Upper lobe of right lung (tissue), 1 donor: ENCODE data around the gene H3-3A. TPM values are rescaled to one million over a fixed set of nuclear protein-coding genes. Genes with fewer than 3 reads are reported as not detected.

ENCODE experiments used
- ATAC-seq: fragments of 200-7000 bp; cut with Tn5 transposase; one replicate; pipeline ENCODE4 v1.9.1; 2020; ENCODE audit warnings: mild to moderate bottlenecking, moderate library complexity
- DNase-seq: peaks from one replicate; pipeline ENCODE4 v3.0.0-alpha.2; 2020
- H3K27ac ChIP-seq: fragments of 200-600 bp; one replicate; pipeline ENCODE4 v1.8.0; 2022
- H3K27me3 ChIP-seq: fragments of 200-600 bp; one replicate; pipeline ENCODE4 v1.8.0; 2022; ENCODE audit warnings: mild to moderate bottlenecking
- H3K36me3 ChIP-seq: fragments of 200-600 bp; one replicate; pipeline ENCODE4 v1.8.0; 2022
- H3K4me1 ChIP-seq: fragments of 200-600 bp; one replicate; pipeline ENCODE4 v1.8.0; 2022
- H3K4me3 ChIP-seq: fragments of 200-600 bp; one replicate; pipeline ENCODE4 v1.8.0; 2022; ENCODE audit warnings: mild to moderate bottlenecking
- H3K9me3 ChIP-seq: fragments of 200-600 bp; one replicate; pipeline ENCODE4 v1.8.0; 2022
- intact Hi-C: fragments of 100-400 bp; cut with DNase I; formaldehyde crosslinking; loops from one replicate; pipeline ENCODE4 v1.11.0; 2022
- total RNA-seq: library from RNA; stranded (reverse); fragmentation: NEBNext Ultra II Directional; extraction: Animal tissue kit (Norgen Biotek cat#: 25700); gene quantifications from one replicate; pipeline ENCODE4 v1.2.1, GENCODE V29; 2021
- TF ChIP-seq, protein P1 (sequence below): fragments of 200-600 bp; IDR thresholded peaks from one replicate; pipeline ENCODE4 v1.8.0; 2022; ENCODE audit warnings: antibody characterized with exemption
- donor health status: DM: no; HTN: yes; CAD: no; lungs with severe emphysema.

The H3-3A gene
- total RNA-seq, 1 donor from 2014 or later, result 435 TPM

DNA sequence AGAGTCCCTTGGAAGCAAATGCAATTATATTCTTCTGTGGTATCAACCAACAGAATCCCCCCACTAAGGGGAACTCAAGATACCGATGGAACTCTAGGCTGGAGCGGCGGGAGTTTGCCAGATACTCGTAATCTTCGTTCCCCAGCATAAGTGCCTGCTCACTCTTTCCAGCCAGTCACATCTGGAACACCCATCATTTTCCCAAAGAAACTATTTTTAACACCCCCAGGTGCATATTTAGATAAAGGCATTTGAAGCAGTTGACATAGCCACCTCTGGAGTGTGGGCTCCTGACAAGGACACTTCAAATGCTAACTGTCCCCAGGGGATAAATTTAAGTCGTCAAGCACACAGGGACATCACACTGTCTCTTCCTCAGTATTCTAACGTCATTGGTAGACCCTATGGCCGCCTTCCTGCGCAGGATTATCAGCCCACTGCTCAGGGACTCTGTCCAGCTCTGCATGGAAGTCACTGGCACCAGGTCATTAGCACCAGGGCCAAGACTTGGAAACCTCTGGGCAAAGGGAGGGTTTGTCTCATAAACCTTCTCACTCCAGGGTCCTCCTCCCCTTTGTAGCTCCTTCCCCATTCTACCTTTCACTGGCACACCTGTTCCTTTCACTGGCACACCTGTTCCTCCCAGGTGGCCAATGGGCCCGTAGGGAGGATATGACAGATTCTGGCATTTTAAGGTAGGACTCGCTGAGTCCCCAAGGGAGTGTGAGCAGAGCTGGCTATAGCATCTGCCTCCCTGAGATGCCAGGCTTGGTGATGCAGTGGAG is 48.8 kb downstream of the H3-3A start:
- Histone ChIP-seq H3K27me3 (no peaks in the 10 kb centered on the region), H3K27ac (peak overlapping the region; percentile 98), H3K36me3 (no peaks in the 10 kb centered on the region), H3K4me1 (peaks cover 20% of the 10 kb centered on the region), H3K4me3 (peak overlapping the region; percentile 81), H3K9me3 (no peaks in the 10 kb centered on the region)
- intact Hi-C loops, result no loop called here
- DNase-seq (no peak), ATAC-seq (no peak)
- TF ChIP-seq, protein P1, sequence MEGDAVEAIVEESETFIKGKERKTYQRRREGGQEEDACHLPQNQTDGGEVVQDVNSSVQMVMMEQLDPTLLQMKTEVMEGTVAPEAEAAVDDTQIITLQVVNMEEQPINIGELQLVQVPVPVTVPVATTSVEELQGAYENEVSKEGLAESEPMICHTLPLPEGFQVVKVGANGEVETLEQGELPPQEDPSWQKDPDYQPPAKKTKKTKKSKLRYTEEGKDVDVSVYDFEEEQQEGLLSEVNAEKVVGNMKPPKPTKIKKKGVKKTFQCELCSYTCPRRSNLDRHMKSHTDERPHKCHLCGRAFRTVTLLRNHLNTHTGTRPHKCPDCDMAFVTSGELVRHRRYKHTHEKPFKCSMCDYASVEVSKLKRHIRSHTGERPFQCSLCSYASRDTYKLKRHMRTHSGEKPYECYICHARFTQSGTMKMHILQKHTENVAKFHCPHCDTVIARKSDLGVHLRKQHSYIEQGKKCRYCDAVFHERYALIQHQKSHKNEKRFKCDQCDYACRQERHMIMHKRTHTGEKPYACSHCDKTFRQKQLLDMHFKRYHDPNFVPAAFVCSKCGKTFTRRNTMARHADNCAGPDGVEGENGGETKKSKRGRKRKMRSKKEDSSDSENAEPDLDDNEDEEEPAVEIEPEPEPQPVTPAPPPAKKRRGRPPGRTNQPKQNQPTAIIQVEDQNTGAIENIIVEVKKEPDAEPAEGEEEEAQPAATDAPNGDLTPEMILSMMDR, result no peak

DNA sequence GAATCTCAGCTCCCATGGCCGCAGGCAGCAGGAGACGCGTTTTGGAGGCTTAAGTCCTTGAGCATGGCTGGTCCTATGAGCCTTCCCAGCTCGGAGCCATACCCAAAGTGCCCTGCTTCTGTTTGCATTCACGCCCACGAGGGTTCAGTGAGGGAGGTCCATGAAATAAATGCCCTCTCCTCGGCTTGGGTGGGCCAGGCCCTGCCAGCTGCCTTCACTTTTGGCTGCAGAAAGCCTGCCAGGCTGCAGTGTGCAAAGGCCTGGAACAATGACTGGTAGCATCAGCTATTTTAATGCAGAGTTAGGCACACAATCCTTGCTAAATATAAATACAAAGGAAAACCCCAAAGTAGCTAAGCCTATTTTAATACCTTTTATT is 49.4 kb downstream of the H3-3A start:
- H3K27ac ChIP-seq, result no peak overlapping the region
- no peak overlapping the region for H3K4me3 ChIP-seq
- H3K36me3 ChIP-seq, result no peaks in the 10 kb centered on the region
- TF ChIP-seq, protein P1, result no peak
- intact Hi-C loops, result no loop called here
- no peak for DNase-seq
- peaks cover 20% of the 10 kb centered on the region for H3K4me1 ChIP-seq
- no peaks in the 10 kb centered on the region for H3K9me3 ChIP-seq
- H3K27me3 ChIP-seq, result no peaks in the 10 kb centered on the region
- no peak for ATAC-seq

DNA sequence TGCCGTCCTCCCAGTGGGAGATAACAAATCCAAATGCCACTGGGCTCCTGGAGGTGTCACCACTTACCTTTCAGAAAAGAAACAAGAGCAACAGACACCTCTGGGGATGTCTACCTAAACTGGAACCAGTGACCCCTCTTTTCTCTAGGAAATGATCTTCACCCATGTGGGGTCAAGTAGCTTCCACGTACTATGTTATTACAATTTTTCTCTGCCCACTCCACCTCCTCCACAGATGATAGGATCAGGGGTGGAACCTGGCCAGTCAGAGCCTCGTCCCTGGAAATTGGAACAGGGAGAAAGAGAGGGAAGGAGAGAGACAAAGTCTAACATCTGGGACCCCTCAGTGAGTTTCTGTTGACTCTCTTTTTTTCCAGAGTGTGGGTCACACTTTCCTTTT is 50.1 kb downstream of the H3-3A start:
- intact Hi-C loops, result no loop called here
- Histone ChIP-seq H3K27me3 (no peaks in the 10 kb centered on the region), H3K9me3 (no peaks in the 10 kb centered on the region), H3K4me1 (peaks cover 20% of the 10 kb centered on the region), H3K27ac (no peak overlapping the region), H3K36me3 (no peaks in the 10 kb centered on the region), H3K4me3 (no peak overlapping the region)
- ATAC-seq (no peak), DNase-seq (no peak)
- TF ChIP-seq, protein P1, result no peak

DNA sequence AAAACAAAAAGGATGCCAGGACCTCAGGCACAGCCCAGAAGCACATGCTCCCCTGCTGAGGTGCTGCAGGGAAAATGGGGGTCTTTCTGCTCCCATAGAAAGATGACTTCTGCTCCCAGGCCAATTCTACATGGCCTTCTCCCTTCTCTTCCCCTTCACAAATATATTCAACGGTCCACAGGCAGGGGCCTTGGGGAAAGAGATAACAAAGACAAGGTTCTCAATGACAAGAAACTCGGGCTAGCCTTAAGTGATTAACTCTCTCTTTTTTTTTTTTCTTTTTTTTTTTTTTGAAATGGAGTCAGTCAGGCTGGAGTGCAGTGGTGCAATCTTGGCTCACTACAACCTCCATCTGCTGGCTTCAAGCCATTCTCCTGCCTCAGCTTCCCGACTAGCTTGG is 54.2 kb downstream of the H3-3A start:
- intact Hi-C loops, result no loop called here
- Histone ChIP-seq H3K9me3 (no peaks in the 10 kb centered on the region), H3K4me1 (peaks cover under 1% of the 10 kb centered on the region), H3K27me3 (no peaks in the 10 kb centered on the region), H3K27ac (no peak overlapping the region), H3K4me3 (no peak overlapping the region), H3K36me3 (no peaks in the 10 kb centered on the region)
- ATAC-seq (no peak), DNase-seq (no peak)
- TF ChIP-seq, protein P1, result no peak

DNA sequence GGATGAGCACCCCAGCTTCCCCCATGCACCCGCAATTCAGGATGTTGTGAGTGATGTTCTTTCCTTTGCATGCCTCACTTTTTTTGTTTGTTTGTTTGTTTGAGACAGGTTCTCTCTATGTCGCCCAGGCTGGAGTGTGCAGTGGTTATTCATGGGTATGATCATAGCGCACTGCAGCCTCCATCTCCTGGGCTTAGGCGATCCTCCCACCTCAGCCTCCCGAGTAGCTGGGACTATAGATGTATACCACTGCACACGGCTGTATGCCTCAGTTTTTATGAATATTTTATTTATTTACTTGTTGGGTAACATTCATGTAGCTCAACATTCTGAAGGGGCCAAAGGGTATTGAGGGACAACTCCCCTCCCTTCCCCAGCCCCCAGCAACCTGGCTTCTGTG is 54.8 kb downstream of the H3-3A start:
- ATAC-seq, result no peak
- intact Hi-C loops, result no loop called here
- no peaks in the 10 kb centered on the region for H3K9me3 ChIP-seq

More for the DNA sequence above, 54.8 kb downstream of the H3-3A start:
- Histone ChIP-seq H3K36me3 (no peaks in the 10 kb centered on the region), H3K4me1 (no peaks in the 10 kb centered on the region), H3K4me3 (no peak overlapping the region), H3K27me3 (no peaks in the 10 kb centered on the region), H3K27ac (no peak overlapping the region)
- no peak for DNase-seq
- TF ChIP-seq, protein P1, result no peak
